Activated CD4-positive, alpha-beta T cell treated with anti-CD3 and anti-CD28 coated beads, Interleukin-2, amount 10 ng/mL, durations not matched to agents 7 days and 5 days (primary cell): ENCODE results near the gene MTCH1. TPM values are rescaled to one million over a fixed set of nuclear protein-coding genes. Genes with fewer than 3 reads are reported as not detected.
A peak's percentile ranks its signal among the peaks of the same experiment; 100 is the strongest.

ENCODE experiments used
- CTCF ChIA-PET: fragments of 350-600 bp; sonication (Branson Sonifier 250); formaldehyde crosslinking; loops from one replicate; lab custom pipeline; 2021; ENCODE audit warnings: antibody characterized with exemption; lab: Charles Lee
- POLR2A ChIA-PET: fragments of 350-600 bp; sonication (Branson Sonifier 250); formaldehyde crosslinking; loops from one replicate; lab custom pipeline; 2021; ENCODE audit warnings: antibody characterized with exemption; lab: Charles Lee
- DNase-seq: peaks from one replicate; pipeline ENCODE4 v3.0.0-alpha.2; 2020
- H3K27ac Mint-ChIP-seq: one replicate; pipeline ENCODE4 v1.8.0; 2021; ENCODE audit warnings: mild to moderate bottlenecking, moderate library complexity, mixed read lengths
- H3K27me3 Mint-ChIP-seq: one replicate; pipeline ENCODE4 v1.8.0; 2021; ENCODE audit warnings: mixed read lengths
- H3K36me3 Mint-ChIP-seq: one replicate; pipeline ENCODE4 v1.8.0; 2021; ENCODE audit warnings: low read depth, mixed read lengths
- H3K4me1 Mint-ChIP-seq: one replicate; pipeline ENCODE4 v1.8.0; 2021; ENCODE audit warnings: mixed read lengths
- H3K4me3 Mint-ChIP-seq: one replicate; pipeline ENCODE4 v1.8.0; 2021; ENCODE audit warnings: mild to moderate bottlenecking, moderate library complexity, mixed read lengths
- H3K9me3 Mint-ChIP-seq: one replicate; pipeline ENCODE4 v1.8.0; 2021; ENCODE audit warnings: mixed read lengths
- total RNA-seq, 2 experiments: library from RNA; stranded (reverse); gene quantifications; one replicate each; pipeline ENCODE4 v1.2.3, GENCODE V29; 2021

The MTCH1 gene
- total RNA-seq, 2 experiments from 2014 or later = 94.7 to 107 TPM

- H3K36me3 Mint-ChIP-seq = peaks cover 41% of the 10 kb centered on the region
Measured at GRCh38 chr6:36980876-36981619, 4.9 kb downstream of the MTCH1 start.

DNA sequence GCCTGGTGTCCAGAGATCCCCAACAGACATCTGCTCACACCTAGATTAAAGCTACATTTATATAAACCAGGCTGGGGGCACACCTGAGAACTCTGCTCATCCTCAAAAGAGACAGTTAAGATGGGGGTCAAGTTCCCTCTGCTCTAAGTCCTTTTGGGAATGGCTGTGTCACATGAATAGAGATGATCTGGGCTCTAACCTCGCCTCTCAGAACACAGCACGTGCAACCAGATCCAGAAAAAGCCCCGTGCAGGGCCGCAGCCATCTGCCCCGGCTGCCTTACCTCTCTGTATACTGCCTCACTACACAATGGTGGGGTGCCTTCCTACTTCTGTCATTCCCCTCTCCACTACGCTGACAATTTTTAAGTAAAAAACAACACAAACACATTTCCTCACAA lies 5.9 kb downstream of the MTCH1 start:
- Mint-ChIP-seq H3K4me3 (no peak overlapping the region), H3K9me3 (no peaks in the 10 kb centered on the region), H3K27ac (peak overlapping the region; percentile 32), H3K36me3 (peaks cover 47% of the 10 kb centered on the region), H3K4me1 (peaks cover 37% of the 10 kb centered on the region), H3K27me3 (no peaks in the 10 kb centered on the region)
- CTCF ChIA-PET = no interaction called here
- DNase-seq = no peak
- POLR2A ChIA-PET = no interaction called here

More at GRCh38 chr6:36980876-36981619, 4.9 kb downstream of the MTCH1 start:
- H3K27me3 Mint-ChIP-seq = no peaks in the 10 kb centered on the region
- CTCF ChIA-PET = no interaction called here
- peak overlapping the region; percentile 32 for H3K27ac Mint-ChIP-seq
- no peak overlapping the region for H3K4me3 Mint-ChIP-seq
- no peak for DNase-seq
- H3K9me3 Mint-ChIP-seq = no peaks in the 10 kb centered on the region
- POLR2A ChIA-PET = no interaction called here
- peaks cover 37% of the 10 kb centered on the region for H3K4me1 Mint-ChIP-seq

DNA sequence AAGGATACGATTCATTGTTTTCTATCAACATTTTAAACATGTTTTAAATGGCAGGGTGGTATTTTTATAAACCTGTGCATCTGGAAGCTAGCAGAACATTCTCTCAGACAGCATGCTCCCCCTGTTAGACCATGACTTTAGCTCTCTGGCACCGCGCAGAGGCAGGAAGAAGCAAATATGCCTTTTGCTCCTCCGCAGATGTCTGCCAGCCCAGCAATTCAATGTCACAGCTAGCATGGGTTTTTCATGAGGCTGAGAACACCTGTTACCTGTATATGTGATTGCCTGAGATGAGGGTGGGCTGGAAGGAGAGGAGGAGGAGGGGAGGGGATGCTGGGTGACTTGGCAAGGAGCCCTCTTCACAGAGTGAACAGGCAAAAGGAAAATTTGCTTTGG lies 6.7 kb downstream of the MTCH1 start:
- Mint-ChIP-seq H3K4me3 (no peak overlapping the region), H3K4me1 (peaks cover 37% of the 10 kb centered on the region), H3K27ac (peak overlapping the region; percentile 82), H3K9me3 (no peaks in the 10 kb centered on the region), H3K36me3 (peaks cover 54% of the 10 kb centered on the region), H3K27me3 (no peaks in the 10 kb centered on the region)
- ChIA-PET POLR2A (no interaction called here), CTCF (interaction anchor here (0.6 kb wide), 1 partner anchor 106 kb away, joined by 3 read pairs; no protein-coding TSS in a partner anchor)
- DNase-seq = peak; percentile 72

DNA sequence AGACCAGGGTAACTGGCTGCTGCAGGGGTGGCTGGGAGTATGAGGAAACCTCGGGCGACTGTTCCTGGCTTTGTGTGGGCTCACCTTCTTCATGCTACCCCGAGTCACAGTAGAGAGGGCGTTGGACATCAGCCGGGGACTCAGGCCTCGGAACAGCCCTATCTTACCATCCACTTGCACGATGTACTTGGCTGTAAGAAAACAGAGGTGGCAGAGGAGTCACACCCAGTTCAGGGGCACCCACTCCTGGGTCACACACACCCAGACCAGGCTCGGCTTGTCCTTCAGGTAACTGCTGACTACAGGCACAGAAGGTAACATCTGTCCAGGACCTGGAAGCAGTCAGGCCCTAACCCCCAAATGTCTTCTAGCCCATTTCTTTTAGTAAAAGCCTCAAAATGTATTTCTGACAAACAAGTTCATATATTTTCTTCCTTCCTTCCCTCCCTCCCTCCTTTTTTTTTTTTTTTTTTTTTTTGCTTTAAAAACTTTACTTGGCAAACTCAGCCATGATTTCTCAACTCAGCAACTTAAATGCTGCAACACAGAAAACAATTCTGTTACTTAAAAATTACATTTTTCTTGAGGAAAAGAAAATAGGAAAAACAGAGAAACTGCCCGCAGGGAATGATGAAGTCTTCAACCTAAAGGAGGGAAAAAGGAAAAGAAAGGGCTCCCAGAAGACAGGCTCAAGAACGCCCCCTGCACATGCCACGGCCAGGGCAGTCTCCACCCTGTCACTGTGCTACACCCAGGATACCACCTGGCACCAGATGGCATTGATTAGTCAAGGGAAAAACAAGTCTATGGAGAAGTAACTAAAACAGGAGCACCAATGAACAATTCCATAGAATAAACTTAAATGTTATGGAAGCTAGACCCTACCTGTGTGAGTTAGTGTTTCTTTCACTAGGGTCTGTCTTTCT lies 7.3 kb downstream of the MTCH1 start:
- ChIA-PET CTCF (no interaction called here), POLR2A (no interaction called here)
- no peak for DNase-seq
- Mint-ChIP-seq H3K9me3 (no peaks in the 10 kb centered on the region), H3K4me3 (no peak overlapping the region), H3K36me3 (peaks cover 60% of the 10 kb centered on the region), H3K4me1 (peaks cover 37% of the 10 kb centered on the region), H3K27me3 (no peaks in the 10 kb centered on the region), H3K27ac (peak overlapping the region; percentile 71)

- Mint-ChIP-seq H3K36me3 (peaks cover 66% of the 10 kb centered on the region), H3K9me3 (no peaks in the 10 kb centered on the region)
- CTCF ChIA-PET = interaction anchor here (0.5 to 1.5 kb wide), 2 partner anchors 91 to 103 kb away, joined by 3 to 4 read pairs; no protein-coding TSS in a partner anchor
Measured at GRCh38 chr6:36977470-36977941, 8.5 kb downstream of the MTCH1 start.

GRCh38 chr6:36976931-36977330 lies 9.1 kb downstream of the MTCH1 start:
- DNase-seq = no peak
- H3K27me3 Mint-ChIP-seq = no peaks in the 10 kb centered on the region
- no peak overlapping the region for H3K27ac Mint-ChIP-seq
- H3K9me3 Mint-ChIP-seq = no peaks in the 10 kb centered on the region
- peaks cover 31% of the 10 kb centered on the region for H3K4me1 Mint-ChIP-seq
- H3K4me3 Mint-ChIP-seq = no peak overlapping the region
- peaks cover 70% of the 10 kb centered on the region for H3K36me3 Mint-ChIP-seq
- CTCF ChIA-PET = interaction anchor here (0.5 to 1.5 kb wide), 2 partner anchors 90 to 103 kb away, joined by 3 to 4 read pairs; no protein-coding TSS in a partner anchor
- POLR2A ChIA-PET = no interaction called here

More at GRCh38 chr6:36977470-36977941, 8.5 kb downstream of the MTCH1 start:
- Mint-ChIP-seq H3K4me3 (no peak overlapping the region), H3K4me1 (peaks cover 34% of the 10 kb centered on the region), H3K27me3 (no peaks in the 10 kb centered on the region), H3K27ac (no peak overlapping the region)
- DNase-seq = no peak
- POLR2A ChIA-PET = no interaction called here

GRCh38 chr6:36976509-36976908 lies 9.5 kb downstream of the MTCH1 start:
- Mint-ChIP-seq H3K9me3 (no peaks in the 10 kb centered on the region), H3K36me3 (peaks cover 70% of the 10 kb centered on the region), H3K4me3 (no peak overlapping the region), H3K4me1 (peaks cover 28% of the 10 kb centered on the region), H3K27me3 (no peaks in the 10 kb centered on the region), H3K27ac (no peak overlapping the region)
- no peak for DNase-seq
- CTCF ChIA-PET = interaction anchor here (1.5 kb wide), 1 partner anchor 102 kb away, joined by 3 read pairs; no protein-coding TSS in a partner anchor
- POLR2A ChIA-PET = no interaction called here

GRCh38 chr6:36976007-36976264 lies 10.1 kb downstream of the MTCH1 start:
- Mint-ChIP-seq H3K4me3 (no peak overlapping the region), H3K27ac (no peak overlapping the region), H3K4me1 (peaks cover 25% of the 10 kb centered on the region), H3K27me3 (no peaks in the 10 kb centered on the region), H3K36me3 (peaks cover 70% of the 10 kb centered on the region), H3K9me3 (no peaks in the 10 kb centered on the region)
- no peak for DNase-seq
- CTCF ChIA-PET = interaction anchor here (1.3 kb wide), 2 partner anchors 26 to 42 kb away, joined by 3 to 6 read pairs; no protein-coding TSS in a partner anchor
- POLR2A ChIA-PET = no interaction called here

DNA sequence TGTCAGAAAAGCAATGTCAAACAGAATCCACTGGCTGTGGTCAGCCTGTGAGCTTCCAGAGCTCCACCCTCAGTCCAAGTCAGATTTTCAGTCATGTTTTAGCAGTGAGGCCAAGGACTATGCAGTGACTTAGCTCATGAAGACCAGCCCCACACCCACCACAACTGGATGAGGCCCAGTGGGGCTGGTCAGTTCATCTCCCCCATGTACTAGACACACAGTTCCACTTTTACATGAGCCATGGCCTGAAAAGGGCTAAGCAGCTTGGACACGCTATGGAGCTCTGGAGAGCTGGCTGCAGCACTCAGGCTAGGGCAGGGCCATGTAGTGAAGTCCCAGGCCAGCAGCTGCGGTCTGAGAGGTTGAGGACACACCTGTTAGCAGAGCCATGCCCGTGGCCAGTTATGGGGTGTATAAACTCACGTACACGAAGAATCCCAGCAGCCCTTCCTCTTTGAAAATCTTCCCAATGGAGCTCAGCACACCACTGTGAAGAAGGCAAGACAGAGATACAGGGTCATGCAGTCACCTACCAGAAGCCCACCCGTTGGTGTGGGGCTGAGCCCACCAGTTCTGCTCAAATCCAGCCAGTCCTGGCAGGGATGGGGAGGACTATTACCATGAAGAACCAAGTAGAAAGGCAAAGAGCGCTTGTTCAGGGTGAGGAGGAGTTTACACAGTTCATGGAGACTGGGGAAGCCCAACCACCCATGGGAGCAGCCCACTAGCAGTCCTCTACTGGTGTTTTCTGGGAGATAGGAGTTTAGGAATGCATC lies 10.6 kb downstream of the MTCH1 start:
- no peaks in the 10 kb centered on the region for H3K27me3 Mint-ChIP-seq
- H3K36me3 Mint-ChIP-seq = peaks cover 67% of the 10 kb centered on the region
- DNase-seq = no peak
- no peaks in the 10 kb centered on the region for H3K9me3 Mint-ChIP-seq
- CTCF ChIA-PET = interaction anchor here (1.3 kb wide), 2 partner anchors 26 to 43 kb away, joined by 3 to 6 read pairs; no protein-coding TSS in a partner anchor
- no peak overlapping the region for H3K4me3 Mint-ChIP-seq
- H3K27ac Mint-ChIP-seq = no peak overlapping the region
- POLR2A ChIA-PET = no interaction called here
- H3K4me1 Mint-ChIP-seq = peaks cover 20% of the 10 kb centered on the region

- ChIA-PET CTCF (interaction anchor here (0.7 to 1.0 kb wide), 2 partner anchors 10 to 44 kb away, joined by 3 read pairs; no protein-coding TSS in a partner anchor), POLR2A (no interaction called here)
- Mint-ChIP-seq H3K4me3 (no peak overlapping the region), H3K27me3 (no peaks in the 10 kb centered on the region), H3K36me3 (peaks cover 70% of the 10 kb centered on the region), H3K9me3 (no peaks in the 10 kb centered on the region), H3K27ac (no peak overlapping the region), H3K4me1 (peaks cover 3% of the 10 kb centered on the region)
- no peak for DNase-seq
Measured at GRCh38 chr6:36973647-36974046, 12.3 kb downstream of the MTCH1 start.

- Mint-ChIP-seq H3K36me3 (peaks cover 69% of the 10 kb centered on the region), H3K27me3 (no peaks in the 10 kb centered on the region), H3K9me3 (no peaks in the 10 kb centered on the region), H3K27ac (no peak overlapping the region), H3K4me3 (no peak overlapping the region), H3K4me1 (peaks cover 3% of the 10 kb centered on the region)
- DNase-seq = no peak
- ChIA-PET POLR2A (no interaction called here), CTCF (interaction anchor here (1.0 kb wide), 1 partner anchor 45 kb away, joined by 3 read pairs; no protein-coding TSS in a partner anchor)
Measured at GRCh38 chr6:36973190-36973589, 12.8 kb downstream of the MTCH1 start.
